NCI-H1417 (cell line): ENCODE measurements around the gene ST6GALNAC3.
"Not testable (repeated sequence)": the region's sequence is repeated elsewhere in the genome, so short reads cannot be mapped to it uniquely, and the experiment has no call there.

ENCODE experiments used
- DNase-seq, 3 experiments: peaks; one replicate each; lab custom pipeline; 2025; lab: John Stamatoyannopoulos, UW

Gene ST6GALNAC3

DNA sequence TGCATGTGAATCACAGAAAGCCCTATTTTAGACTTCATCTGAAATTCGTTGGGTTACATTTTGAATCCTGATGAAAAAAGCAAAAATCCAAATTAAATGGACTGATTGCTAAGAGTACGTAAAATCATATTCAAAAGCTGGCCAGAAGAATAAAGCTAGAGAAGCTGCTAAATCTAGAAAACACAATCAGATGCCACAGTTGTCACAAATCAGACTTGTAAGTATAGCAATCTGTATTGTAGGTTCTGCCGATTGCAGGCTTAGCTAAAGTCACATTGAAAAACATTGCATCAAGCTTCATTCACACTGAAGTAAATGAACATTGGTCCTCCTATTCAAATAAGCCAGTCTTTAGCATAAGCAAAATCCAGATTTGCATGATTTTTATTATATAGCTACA, 557.6 kb downstream of the ST6GALNAC3 start:
- no peak for DNase-seq

DNA sequence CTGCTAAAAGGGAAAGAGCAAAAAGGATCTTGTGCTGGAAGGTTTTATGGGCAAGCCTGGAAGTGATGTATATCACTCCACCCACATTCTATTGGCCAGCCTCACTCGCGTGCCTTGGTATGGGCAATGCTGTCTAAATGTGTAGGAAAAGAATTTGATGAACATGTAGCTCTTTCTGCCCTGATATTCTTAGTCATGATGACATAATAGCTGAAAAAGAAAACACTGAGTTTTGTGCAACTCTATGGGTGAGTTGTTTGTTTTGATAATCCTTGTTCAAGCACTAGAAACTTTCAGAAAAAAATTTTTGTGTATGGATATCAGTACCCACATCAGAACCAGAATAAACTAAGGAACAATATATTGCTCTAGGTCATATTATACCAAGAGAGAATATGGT, 561.2 kb downstream of the ST6GALNAC3 start:
- no peak for DNase-seq

DNA sequence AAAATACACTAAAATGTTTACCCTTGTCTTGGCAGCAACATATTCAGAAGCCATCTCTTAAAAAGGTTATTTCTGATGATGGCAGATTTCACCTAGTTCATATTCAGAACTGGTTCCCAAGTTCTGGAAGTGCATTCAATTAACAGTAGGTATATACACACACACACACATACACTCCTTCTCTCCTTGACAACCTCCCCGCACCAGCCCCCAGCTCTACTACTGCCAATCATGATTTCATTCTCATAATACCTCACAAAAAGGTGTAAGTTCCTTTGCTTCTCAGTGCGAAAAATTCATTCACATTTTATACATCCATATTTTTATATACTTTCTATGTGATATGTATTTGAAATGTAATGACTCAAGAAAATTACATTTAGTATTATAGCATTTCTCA, 564.6 kb downstream of the ST6GALNAC3 start:
- DNase-seq = no peak

DNA sequence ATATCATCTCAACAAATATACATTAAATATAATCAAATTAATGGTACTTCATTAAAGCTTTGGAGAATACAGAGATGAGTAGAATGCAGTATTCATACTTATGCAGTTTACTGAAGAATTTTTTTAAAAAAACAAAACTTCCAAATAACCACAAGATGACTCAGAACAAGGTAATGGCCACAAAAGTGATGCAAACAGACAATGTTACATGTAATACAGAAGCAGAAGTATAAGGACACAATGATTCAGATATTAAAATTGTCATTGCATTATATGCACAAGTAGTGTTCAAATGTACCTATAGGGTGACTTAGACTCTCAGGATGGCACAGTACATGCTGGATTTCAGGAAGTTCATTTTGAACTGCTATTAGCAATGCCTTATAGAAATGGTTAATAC, 565.5 kb downstream of the ST6GALNAC3 start:
- DNase-seq = no peak

DNA sequence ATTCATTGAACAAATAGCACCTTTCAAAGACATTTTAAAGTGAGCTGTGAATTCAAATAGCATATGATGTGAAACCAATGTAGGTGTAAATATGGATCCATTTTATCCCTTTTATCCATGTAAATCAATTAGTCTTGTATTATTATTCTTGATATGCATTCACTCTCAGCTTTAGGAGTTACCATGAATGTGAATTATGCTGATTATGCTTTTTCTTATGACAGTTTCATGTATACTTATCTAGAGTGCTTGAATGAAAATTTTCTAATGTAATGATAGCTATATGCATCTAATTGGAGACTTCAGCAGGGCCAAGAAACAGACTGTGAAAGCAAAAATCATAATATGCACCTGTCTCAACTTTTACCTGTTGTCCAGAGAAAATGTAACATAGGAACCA, 566.2 kb downstream of the ST6GALNAC3 start:
- DNase-seq = no peak

DNA sequence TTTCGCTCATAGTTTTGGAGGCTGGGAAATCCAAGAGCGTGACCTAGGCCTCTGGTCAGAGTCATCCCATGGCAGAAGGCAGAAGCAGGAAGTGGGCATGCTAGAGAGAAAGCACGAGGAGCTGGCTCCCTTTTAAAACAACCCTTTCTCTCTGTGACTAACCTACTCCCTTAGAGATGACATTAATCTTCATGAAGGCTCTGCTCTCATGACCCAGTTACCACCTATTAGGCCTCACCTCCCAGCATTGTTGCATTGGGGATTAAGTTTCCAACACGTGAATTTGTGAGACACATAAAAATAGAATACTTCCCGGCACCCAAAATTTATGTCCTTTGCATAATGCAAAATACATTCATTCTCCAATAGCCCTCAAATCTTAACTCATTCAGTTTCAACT, 569.6 kb downstream of the ST6GALNAC3 start:
- no peak for DNase-seq

DNA sequence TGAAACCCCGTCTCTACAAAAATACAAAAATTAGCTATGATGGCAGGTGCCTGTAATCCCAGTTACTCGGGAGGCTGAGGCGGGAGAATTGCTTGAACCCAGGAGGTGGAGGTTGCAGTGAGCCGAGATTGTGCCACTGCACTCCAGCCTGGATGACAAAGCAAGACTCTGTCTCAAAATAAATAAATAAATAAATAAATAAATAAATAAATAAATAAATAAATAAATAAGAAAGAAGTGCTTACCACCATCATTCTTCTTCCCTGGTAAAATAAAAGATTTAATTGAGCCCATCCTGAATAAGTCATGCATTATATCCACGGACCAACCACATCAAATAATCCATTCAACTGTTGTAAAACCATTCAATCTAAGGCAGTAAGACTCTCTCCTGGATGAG, 578.3 kb downstream of the ST6GALNAC3 start:
- not testable (repeated sequence) for DNase-seq

DNA sequence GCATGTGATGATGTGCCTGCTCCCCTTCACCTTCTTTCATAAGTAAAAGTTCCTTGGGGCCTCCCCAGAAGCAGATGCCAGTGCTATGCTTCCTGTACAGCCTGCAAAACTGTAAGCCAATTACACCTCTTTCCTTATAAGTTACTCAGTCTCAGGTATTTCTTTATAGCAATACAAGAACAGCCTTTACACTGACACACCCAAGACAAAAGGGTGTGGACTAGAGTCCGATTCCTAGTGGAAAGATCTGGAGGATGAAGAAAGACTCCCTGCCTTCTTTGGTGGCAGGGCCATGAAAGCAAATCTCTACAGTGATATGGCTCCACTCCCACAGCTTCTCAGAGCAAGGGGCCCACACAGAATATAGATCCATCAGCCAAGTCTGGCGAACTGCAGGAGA, 583.1 kb downstream of the ST6GALNAC3 start:
- DNase-seq = no peak

DNA sequence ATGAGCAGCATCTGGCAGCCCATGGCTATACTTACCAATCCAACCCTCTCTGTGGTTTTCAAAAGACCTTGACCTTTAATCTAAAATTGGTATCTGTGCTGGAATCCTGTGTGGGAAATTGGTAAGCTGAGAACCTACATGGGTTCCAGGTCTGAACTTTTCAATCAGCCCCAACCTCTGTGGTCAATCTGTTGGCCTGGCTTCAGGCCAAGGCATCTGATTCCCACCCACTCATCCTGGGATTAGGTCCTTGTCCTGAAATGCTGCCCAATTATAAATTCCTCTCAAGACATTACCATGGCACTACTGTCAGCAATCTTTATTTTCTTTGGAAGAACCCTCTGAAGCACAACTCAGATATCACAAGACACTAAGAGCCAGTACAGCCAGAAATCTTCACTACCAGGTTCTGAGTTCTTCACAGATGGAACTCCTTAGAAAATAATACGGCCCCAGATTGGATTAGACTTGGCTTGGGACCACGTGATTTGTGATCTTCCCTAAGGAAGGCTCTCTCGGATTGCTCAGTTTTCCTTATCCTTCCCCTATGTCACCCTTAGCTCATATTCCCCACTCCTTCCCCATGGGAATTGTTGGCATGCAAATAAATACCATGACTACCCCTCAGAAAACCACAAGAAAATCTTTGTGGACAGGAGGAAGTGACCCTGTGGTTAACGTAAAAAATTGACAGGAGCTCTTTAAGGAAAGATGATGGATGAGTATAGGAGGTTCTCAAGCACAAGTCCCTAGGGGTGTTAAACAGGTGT, 584.8 kb downstream of the ST6GALNAC3 start:
- no peak for DNase-seq

DNA sequence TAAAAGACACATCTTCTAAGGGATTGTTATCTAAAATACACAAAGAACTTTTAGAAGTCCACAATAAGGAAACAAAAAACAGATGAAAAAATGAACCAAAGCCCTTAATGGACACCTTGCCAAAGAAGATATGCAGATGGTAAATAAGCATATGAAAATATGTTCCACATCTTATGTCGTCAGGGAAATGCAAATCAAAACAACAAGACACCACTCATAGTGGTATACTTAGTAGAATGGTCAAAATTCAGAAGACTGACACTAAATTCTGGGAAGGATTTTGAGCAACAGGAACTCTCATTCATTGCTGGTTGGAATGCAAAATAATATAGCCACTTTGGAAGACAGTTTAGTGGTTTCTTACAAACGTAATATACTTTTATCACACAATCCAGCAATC, 587.0 kb downstream of the ST6GALNAC3 start:
- no peak for DNase-seq

DNA sequence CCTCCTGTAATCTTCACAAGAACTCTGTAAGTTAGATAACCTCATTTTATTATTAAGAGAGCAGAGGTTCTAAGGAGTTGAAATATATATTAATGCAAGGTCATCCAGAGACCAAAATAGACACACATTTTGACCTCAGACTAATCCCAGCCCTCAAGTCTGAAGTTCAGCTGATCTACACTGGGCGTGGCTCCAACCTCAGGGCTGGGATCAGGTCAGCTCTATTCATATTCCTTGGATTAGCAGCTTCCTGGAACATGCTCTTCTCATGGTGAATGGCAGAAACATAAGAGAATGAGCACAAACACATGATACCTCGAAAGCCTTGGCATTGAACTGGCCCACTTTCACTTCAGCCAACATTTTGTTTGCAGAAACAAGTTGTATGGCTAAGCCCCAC, 592.0 kb downstream of the ST6GALNAC3 start:
- no peak for DNase-seq

DNA sequence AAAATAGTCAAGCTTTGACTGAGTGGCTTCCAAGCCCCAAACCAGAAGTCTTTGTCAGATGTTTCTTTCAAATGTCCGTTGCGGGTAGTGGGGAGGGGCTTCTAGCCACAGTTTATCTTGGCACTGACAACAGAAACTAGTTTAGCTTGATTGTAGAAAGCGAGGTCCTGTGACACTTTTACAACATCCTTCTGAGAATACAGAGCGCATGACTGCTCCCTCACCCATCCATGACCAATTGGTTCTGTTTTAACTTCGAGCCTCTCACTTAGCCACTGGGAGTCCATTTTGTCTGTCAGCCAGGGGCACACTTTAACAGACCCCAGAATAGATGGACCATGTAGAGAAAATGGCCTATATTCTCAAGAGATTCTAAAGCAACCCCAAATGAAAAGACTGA, 593.5 kb downstream of the ST6GALNAC3 start:
- DNase-seq = peak in 1 of 3 experiments; percentile 13

DNA sequence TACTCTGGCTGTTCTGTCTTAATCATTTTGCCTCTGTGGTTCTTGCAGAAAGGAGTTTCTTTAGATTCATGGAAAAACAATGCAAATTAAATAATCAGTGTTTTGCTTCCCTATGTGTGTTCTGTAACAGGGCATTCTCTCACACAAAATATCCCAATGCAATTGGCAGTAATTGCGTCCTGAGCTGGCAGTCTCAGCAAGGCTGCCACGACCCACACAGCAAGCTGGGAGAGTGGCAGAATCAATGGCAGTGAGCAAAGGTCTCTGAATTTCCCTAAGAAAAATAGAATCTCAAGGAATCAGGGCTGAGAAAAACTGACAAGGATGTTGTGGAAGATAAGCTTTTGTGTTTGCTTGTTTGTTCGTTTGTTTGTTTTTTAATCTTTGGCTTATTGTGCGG, 594.6 kb downstream of the ST6GALNAC3 start:
- no peak for DNase-seq

DNA sequence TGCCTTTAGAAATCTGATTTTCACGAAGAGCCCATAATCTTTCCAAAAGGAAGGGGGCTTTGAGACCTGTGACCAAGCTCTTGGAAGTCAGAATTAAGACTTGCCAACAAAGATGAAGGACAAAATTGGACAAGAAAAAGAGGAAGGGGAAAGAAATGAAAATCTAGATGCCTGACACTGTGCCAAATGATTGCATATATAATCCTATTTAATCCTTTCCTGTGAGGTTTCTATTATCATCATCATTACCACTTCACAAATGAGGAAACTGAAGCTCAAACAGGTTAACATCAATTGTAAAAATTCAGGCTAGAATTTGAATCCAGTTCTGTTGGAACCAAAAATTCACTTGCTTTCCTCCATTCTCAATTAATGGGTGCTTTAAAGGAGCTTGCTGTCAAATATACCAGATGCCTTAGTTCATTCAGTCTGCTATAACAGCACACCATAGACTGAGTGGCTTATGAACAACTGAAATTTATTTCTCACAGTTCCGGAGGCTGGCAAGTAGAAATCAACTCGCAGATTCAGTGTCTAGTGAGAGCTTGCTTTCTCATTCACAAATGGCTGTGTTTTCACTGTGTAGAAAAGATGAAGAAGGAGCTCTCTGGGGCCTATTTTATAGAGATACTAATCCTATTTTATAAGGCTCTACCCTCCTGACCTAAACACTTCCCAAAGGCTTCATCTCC, 595.2 kb downstream of the ST6GALNAC3 start:
- DNase-seq = no peak

DNA sequence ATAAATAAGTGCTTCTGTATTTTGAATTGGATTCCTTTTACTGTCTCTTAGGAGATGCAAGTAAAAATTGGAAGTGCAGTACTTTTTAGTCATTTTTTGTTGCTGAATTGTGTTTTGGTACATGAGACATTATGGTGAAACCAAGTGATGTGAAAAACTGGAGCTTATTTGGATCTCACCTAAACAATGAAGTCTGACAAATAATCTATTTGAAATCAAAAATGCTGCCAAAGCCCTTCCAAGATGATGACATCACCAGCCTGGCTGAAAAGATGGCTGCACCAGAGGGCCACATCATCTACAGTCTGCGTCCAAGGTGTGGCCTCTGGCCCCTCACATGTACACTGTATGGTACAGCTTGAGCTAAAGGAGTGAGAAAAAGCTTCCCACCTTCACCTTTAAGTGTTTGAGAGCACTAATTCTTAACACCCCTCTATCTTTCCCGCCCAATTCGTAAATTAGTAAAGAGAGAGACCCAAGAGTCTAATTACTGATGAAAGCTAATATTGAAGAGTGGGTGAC, 600.2 kb downstream of the ST6GALNAC3 start:
- DNase-seq = no peak

DNA sequence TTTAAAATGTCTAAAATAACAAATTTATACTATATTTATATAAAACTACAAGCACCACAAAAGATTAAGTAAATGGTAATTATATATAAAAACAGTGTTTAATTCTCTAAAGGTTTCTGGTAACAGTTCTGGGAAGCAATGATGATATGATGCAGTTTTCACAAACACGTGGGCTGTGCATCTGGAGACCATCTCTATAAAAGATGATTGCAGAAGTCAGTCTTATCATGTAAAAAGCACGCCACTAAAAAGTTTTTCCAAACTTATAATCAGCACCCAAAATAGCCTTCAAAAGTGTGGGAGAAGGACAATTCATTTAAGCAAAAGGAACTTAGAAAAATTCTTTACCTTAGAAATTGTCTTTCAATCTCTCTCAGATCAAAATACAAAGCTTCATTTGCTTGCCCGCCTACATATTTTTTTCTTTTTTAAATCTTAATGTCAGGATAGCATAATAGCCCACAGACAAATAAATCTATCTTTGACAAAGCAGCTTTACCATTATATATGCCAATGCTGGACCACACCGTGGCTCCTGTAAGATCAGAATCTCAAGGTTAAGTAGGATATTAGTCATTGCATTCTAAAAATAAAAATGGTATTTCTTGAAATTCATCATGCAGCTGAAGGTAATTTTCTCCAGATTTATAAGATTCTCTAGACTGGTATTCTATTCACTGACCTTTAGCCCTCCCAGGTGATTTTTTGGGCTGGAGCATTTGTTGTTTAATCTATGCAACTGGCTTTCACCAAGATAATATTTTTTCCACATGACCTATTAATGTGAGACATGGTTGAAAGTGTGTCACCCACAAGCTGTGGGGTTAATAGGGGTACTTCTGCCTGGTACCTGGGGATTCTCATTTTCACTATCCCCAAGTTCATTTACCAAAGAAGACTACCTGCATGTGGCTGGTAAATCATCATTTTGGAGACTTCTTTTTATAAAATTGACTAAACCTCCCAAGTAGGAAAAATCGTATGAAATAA, 603.2 kb downstream of the ST6GALNAC3 start:
- no peak for DNase-seq

DNA sequence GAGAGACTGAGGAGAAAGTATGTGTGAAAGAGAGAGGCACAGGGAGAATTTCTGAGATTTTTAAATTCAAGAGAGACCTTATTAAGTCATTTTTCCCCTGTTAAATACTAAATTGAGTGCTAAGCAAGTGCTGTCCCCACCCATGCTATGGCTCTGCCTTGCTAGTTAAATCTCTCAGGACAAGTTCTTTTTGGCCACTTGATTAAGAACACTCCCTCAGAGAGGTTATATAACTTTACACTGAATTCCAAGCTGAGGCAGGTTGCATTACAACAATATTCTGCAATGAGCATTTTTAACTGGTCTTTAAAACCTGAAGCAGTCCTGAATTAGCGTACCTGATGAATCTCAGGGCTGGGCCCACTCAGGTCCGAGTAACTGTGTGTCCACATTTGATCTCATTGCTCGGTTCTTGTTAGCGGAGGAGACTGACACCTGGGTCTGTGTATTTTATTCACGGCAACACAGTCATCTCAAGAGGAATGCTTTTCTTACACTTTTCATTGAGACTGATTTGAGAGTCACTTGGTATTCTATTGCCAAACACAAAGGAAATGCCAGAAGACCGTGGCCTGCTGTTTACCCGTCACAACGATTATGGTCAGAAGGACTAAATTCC, 605.1 kb downstream of the ST6GALNAC3 start:
- no peak for DNase-seq

DNA sequence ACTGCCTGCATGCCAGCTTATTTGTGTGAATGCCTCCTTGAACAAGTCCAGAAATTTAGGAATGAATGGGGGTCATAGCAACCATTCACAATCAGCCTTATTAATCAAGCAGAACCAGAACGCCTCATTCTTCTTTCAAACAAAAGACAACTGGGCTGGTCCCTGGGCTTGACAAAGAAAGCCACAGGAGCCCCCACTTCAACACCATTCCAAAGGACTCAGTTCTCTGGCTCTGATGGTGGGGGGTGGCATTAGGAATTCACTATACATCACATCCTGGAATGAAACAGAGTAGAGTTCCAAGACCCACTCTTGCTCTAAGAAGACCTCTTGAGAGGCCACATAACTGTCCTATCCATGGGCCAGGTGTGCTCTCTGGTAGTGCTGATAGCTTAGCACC, 606.1 kb downstream of the ST6GALNAC3 start:
- no peak for DNase-seq

DNA sequence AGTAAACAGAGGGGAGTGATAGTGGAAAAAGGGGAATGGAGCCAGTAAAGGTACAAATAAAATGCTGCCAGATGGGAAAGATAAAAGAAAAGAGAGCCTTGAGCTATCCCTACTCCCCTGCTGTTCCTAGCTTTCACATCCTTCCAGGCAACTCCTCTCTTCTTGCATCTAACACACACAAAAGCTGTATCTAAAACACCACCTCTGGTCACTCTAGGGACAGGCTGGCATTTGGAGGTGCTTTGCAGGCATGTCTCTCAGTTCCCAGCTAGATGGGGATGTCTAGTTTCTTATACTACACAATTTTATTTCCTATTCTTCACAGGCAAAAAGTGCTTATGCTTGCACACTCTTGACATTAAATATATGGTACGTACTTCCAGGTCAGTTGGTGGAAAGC, 607.6 kb downstream of the ST6GALNAC3 start:
- DNase-seq = no peak
